ENCODE data around the gene CTTN. TPM values are rescaled to one million over a fixed set of nuclear protein-coding genes. Genes with fewer than 3 reads are reported as not detected.
A peak's percentile ranks its signal among the peaks of the same experiment; 100 is the strongest.

Gene CTTN
- total and polyA plus RNA-seq, 9 of the 15 experiments (the other 6 are each of a cell fraction or from before 2014, with no cell fraction given), result 9.9 to 158 (median 99.7) TPM

- TF ChIP-seq HINFP (tag; conservative IDR thresholded peaks at IDR 0.05; ENCODE audit: low read depth) (no peak), ZNF766 (CRISPR knock-in tag; conservative IDR thresholded peaks at IDR 0.05) (no peak), MTA1 (IDR thresholded peaks at IDR 0.05; ENCODE audit: borderline replicate concordance) (no peak), ZBTB9 (CRISPR knock-in tag; IDR thresholded peaks at IDR 0.05) (no peak), TCF15 (CRISPR knock-in tag; IDR thresholded peaks at IDR 0.05) (no peak), NONO (IDR thresholded peaks at IDR 0.05; ENCODE audit: low read depth in 2 of 2, low read length in 1 of 2) (no peak), ZMIZ1 (IDR thresholded peaks at IDR 0.05; ENCODE audit: low read depth in 2 of 2, low read length in 2 of 2) (no peak), CBX1 (IDR thresholded peaks at IDR 0.05; ENCODE audit: low read depth) (no peak), SIN3A (IDR thresholded peaks at IDR 0.05; ENCODE audit: borderline replicate concordance in 2 of 2, control insufficient read depth in 1 of 2, low read depth in 2 of 2, low read length in 2 of 2) (no peak), NEUROD1 (IDR thresholded peaks at IDR 0.05; ENCODE audit: borderline replicate concordance, low read depth, low read length, partially characterized antibody) (no peak), ATF2 (CRISPR knock-in tag; IDR thresholded peaks at IDR 0.05) (no peak), MEIS2 (IDR thresholded peaks at IDR 0.05; ENCODE audit: partially characterized antibody) (peak; percentile 66), SETDB1 (IDR thresholded peaks at IDR 0.05; ENCODE audit: low read length) (no peak), MCM7 (IDR thresholded peaks at IDR 0.05) (no peak)
Observed at GRCh38 chr11:70483077-70483861, 84.9 kb downstream of the CTTN start (continued).

All from K562 (cell line).